ENCODE measurements around the gene TSPAN14.

- no peak for TF ChIP-seq POLR2AphosphoS5 (IDR thresholded peaks at IDR 0.05; ENCODE audit: low read depth, low read length)
- no peak for TF ChIP-seq POLR2A (IDR thresholded peaks at IDR 0.05; ENCODE audit: low read depth, low read length)
These were observed 48.5 kb upstream of the TSPAN14 start for GRCh38 chr10:80405626-80406025.
